Measurements from ENCODE around the gene KRT84.

KRT84 gene

DNA sequence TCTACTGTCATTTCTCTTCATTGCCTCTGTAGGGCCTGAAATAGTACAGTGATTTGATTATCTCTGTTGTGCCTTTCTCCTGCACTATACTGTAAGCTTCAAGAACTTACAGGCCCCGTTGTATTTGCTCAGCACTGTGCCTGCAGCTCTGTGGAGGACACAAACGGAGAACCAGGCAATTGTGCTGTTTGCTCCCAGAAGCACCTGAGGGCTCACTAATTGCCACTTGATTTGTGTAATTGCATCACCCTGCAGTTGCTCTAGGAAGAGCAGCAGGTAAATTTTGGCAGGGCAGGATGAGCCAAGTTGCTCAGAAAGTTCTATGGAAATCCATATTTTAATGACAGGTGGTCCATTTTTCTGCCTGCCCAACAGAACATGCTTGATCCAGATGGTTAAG, 32.3 kb upstream of the KRT84 start:
- Histone ChIP-seq H3K4me3 (replicated peaks; ENCODE audit: insufficient read depth, low read length) (no peak overlapping the region), H3K27me3 (ENCODE audit: insufficient read depth, poor library complexity, severe bottlenecking) (no peaks in the 10 kb centered on the region), H3K27ac (replicated peaks) (no peak overlapping the region)
- TF ChIP-seq, protein P1, sequence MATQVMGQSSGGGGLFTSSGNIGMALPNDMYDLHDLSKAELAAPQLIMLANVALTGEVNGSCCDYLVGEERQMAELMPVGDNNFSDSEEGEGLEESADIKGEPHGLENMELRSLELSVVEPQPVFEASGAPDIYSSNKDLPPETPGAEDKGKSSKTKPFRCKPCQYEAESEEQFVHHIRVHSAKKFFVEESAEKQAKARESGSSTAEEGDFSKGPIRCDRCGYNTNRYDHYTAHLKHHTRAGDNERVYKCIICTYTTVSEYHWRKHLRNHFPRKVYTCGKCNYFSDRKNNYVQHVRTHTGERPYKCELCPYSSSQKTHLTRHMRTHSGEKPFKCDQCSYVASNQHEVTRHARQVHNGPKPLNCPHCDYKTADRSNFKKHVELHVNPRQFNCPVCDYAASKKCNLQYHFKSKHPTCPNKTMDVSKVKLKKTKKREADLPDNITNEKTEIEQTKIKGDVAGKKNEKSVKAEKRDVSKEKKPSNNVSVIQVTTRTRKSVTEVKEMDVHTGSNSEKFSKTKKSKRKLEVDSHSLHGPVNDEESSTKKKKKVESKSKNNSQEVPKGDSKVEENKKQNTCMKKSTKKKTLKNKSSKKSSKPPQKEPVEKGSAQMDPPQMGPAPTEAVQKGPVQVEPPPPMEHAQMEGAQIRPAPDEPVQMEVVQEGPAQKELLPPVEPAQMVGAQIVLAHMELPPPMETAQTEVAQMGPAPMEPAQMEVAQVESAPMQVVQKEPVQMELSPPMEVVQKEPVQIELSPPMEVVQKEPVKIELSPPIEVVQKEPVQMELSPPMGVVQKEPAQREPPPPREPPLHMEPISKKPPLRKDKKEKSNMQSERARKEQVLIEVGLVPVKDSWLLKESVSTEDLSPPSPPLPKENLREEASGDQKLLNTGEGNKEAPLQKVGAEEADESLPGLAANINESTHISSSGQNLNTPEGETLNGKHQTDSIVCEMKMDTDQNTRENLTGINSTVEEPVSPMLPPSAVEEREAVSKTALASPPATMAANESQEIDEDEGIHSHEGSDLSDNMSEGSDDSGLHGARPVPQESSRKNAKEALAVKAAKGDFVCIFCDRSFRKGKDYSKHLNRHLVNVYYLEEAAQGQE (IDR thresholded peaks at IDR 0.05; ENCODE audit: insufficient replicate concordance, low read depth): no peak
- TF ChIP-seq, protein P2, sequence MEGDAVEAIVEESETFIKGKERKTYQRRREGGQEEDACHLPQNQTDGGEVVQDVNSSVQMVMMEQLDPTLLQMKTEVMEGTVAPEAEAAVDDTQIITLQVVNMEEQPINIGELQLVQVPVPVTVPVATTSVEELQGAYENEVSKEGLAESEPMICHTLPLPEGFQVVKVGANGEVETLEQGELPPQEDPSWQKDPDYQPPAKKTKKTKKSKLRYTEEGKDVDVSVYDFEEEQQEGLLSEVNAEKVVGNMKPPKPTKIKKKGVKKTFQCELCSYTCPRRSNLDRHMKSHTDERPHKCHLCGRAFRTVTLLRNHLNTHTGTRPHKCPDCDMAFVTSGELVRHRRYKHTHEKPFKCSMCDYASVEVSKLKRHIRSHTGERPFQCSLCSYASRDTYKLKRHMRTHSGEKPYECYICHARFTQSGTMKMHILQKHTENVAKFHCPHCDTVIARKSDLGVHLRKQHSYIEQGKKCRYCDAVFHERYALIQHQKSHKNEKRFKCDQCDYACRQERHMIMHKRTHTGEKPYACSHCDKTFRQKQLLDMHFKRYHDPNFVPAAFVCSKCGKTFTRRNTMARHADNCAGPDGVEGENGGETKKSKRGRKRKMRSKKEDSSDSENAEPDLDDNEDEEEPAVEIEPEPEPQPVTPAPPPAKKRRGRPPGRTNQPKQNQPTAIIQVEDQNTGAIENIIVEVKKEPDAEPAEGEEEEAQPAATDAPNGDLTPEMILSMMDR (IDR thresholded peaks at IDR 0.05; ENCODE audit: insufficient read depth, low read length): no peak
- TF ChIP-seq POLR2AphosphoS5 (IDR thresholded peaks at IDR 0.05; ENCODE audit: low read depth) (no peak), GABPA (IDR thresholded peaks at IDR 0.05; ENCODE audit: low read depth) (no peak), SPI1 (IDR thresholded peaks at IDR 0.05; ENCODE audit: borderline replicate concordance, low read depth) (no peak)
- DNase-seq (ENCODE audit: low read depth in 1 of 2, low spot score in 1 of 2): no peak

DNA sequence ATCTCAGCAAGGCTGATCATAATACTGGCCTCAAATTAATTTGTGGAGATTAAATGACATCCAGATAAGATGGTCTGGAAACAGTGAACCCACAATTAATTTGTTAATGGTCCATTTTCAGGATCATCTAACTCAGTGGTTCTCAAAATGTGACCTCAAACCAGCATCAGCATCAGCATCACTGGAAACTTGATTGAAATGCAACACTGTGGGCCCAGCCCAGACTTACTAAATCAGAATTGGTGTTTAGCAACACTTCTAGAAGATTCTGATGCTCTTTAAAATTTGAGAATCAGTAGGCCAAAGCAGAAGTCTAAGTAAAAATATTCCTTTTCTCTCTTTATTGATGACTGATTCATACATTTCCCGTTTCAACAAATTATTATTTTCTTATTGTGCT, 31.3 kb upstream of the KRT84 start:
- Histone ChIP-seq H3K27ac (replicated peaks) (no peak overlapping the region), H3K4me3 (replicated peaks; ENCODE audit: insufficient read depth, low read length) (no peak overlapping the region), H3K27me3 (ENCODE audit: insufficient read depth, poor library complexity, severe bottlenecking) (no peaks in the 10 kb centered on the region)
- TF ChIP-seq, protein P2 (IDR thresholded peaks at IDR 0.05; ENCODE audit: insufficient read depth, low read length): no peak
- TF ChIP-seq, protein P1 (IDR thresholded peaks at IDR 0.05; ENCODE audit: insufficient replicate concordance, low read depth): no peak
- no peak for TF ChIP-seq POLR2AphosphoS5 (IDR thresholded peaks at IDR 0.05; ENCODE audit: low read depth)
- TF ChIP-seq SPI1 (IDR thresholded peaks at IDR 0.05; ENCODE audit: borderline replicate concordance, low read depth): no peak
- no peak for TF ChIP-seq GABPA (IDR thresholded peaks at IDR 0.05; ENCODE audit: low read depth)
- DNase-seq (ENCODE audit: low read depth in 1 of 2, low spot score in 1 of 2): no peak

DNA sequence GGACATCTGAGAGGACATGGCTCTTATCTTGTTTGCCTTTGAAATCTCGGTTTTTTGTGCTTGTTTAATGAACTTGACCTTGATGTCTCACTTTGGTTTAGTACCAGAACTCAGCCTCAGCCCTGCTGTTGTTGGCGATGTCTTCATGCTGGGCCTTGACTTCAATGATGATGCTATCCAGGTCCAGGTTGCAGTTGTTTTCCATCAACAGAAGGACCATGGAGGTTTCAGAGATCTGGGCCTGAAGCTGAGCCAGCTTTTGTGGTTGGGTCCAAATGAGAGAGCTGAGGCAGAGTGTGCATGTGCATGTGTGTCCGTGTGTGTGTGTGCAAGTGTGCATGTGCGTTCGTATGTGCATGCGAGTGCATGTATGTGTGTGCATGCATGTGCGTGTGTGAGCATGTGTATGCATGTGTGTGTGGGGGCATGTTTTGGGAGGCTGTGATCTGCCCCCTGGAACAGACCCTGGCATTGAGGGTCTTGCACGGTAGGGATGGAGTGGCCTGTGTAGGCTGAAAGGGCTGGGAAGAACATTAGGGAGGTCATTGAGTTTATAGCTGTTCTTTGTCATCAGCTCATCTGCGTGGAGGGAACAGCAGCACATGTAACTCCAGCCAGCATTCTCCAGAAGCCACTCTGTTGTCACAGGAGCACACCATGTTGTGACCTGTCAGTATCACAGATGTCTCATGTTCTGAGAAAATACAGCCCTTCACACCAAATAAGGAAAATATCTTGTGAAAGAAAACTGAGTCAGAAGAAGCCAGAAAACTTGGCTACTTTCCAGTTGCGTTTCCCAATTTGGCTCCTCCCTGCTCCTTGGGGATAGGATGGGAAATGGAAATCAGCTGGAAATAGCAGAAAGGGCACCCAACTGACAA, 30.7 kb upstream of the KRT84 start:
- DNase-seq (ENCODE audit: low read depth in 1 of 2, low spot score in 1 of 2): no peak
- H3K27me3 ChIP-seq (ENCODE audit: insufficient read depth, poor library complexity, severe bottlenecking): no peaks in the 10 kb centered on the region
- no peak overlapping the region for H3K4me3 ChIP-seq (replicated peaks; ENCODE audit: insufficient read depth, low read length)
- H3K27ac ChIP-seq (replicated peaks): no peak overlapping the region
- TF ChIP-seq, protein P1 (IDR thresholded peaks at IDR 0.05; ENCODE audit: insufficient replicate concordance, low read depth): no peak
- TF ChIP-seq, protein P2 (IDR thresholded peaks at IDR 0.05; ENCODE audit: insufficient read depth, low read length): no peak
- no peak for TF ChIP-seq SPI1 (IDR thresholded peaks at IDR 0.05; ENCODE audit: borderline replicate concordance, low read depth)
- TF ChIP-seq POLR2AphosphoS5 (IDR thresholded peaks at IDR 0.05; ENCODE audit: low read depth): no peak
- TF ChIP-seq GABPA (IDR thresholded peaks at IDR 0.05; ENCODE audit: low read depth): no peak

Data from HL-60 (cell line).